ENCODE measurements around the gene OCA2. TPM values are rescaled to one million over a fixed set of nuclear protein-coding genes. Genes with fewer than 3 reads are reported as not detected.

The OCA2 gene
- total RNA-seq, 1 experiment from 2014 or later, result not detected

GRCh38 chr15:27873039-27873438 is 226.1 kb downstream of the OCA2 start:
- DNase-seq (ENCODE audit: low read depth), result no peak

- DNase-seq (ENCODE audit: low read depth), result no peak
Measured at GRCh38 chr15:27872355-27872754, 226.8 kb downstream of the OCA2 start.

- DNase-seq (ENCODE audit: low read depth), result no peak
Measured at GRCh38 chr15:27871902-27872260, 227.2 kb downstream of the OCA2 start.

- DNase-seq (ENCODE audit: low read depth), result no peak
Measured at GRCh38 chr15:27871078-27871901, 227.8 kb downstream of the OCA2 start.

GRCh38 chr15:27870320-27870719 is 228.8 kb downstream of the OCA2 start:
- DNase-seq (ENCODE audit: low read depth), result no peak

- DNase-seq (ENCODE audit: low read depth), result no peak
Measured at GRCh38 chr15:27869697-27870281, 229.3 kb downstream of the OCA2 start.

GRCh38 chr15:27868828-27869404 is 230.2 kb downstream of the OCA2 start:
- DNase-seq (ENCODE audit: low read depth), result no peak

- DNase-seq (ENCODE audit: low read depth), result no peak
Measured at GRCh38 chr15:27867861-27868260, 231.3 kb downstream of the OCA2 start.

GRCh38 chr15:27866505-27867165 is 232.5 kb downstream of the OCA2 start:
- no peak for DNase-seq (ENCODE audit: low read depth)

- DNase-seq (ENCODE audit: low read depth), result no peak
Measured at GRCh38 chr15:27865926-27866325, 233.2 kb downstream of the OCA2 start.

- DNase-seq (ENCODE audit: low read depth), result no peak
Measured at GRCh38 chr15:27865323-27865922, 233.7 kb downstream of the OCA2 start.

GRCh38 chr15:27864719-27865118 is 234.4 kb downstream of the OCA2 start:
- no peak for DNase-seq (ENCODE audit: low read depth)

- DNase-seq (ENCODE audit: low read depth), result no peak
Measured at GRCh38 chr15:27864086-27864485, 235.0 kb downstream of the OCA2 start.

GRCh38 chr15:27863000-27863399 is 236.1 kb downstream of the OCA2 start:
- DNase-seq (ENCODE audit: low read depth), result no peak

- DNase-seq (ENCODE audit: low read depth), result no peak
Measured at GRCh38 chr15:27861171-27861570, 237.9 kb downstream of the OCA2 start.

GRCh38 chr15:27855137-27855536 is 244.0 kb downstream of the OCA2 start:
- DNase-seq (ENCODE audit: low read depth), result no peak

GRCh38 chr15:27854601-27855000 is 244.5 kb downstream of the OCA2 start:
- DNase-seq (ENCODE audit: low read depth), result no peak

- no peak for DNase-seq (ENCODE audit: low read depth)
Measured at GRCh38 chr15:27853624-27854455, 245.3 kb downstream of the OCA2 start.

GRCh38 chr15:27851858-27852210 is 247.3 kb downstream of the OCA2 start:
- no peak for DNase-seq (ENCODE audit: low read depth)

GRCh38 chr15:27850981-27851857 is 247.9 kb downstream of the OCA2 start:
- no peak for DNase-seq (ENCODE audit: low read depth)
